H1 (cell line): Measurements from ENCODE around the gene FECH. TPM values are rescaled to one million over a fixed set of nuclear protein-coding genes. Genes with fewer than 3 reads are reported as not detected.

ENCODE experiments used
- CTCF ChIA-PET: fragments of 300-600 bp; sonication (Branson Sonifier 250); formaldehyde crosslinking; loops from one replicate; lab custom pipeline; 2021; ENCODE audit not compliant: partially characterized antibody; lab: Charles Lee
- POLR2A ChIA-PET: fragments of 300-600 bp; sonication (Branson Sonifier 250); formaldehyde crosslinking; loops from one replicate; lab custom pipeline; 2021; ENCODE audit warnings: inconsistent platforms; ENCODE audit not compliant: partially characterized antibody; lab: Charles Lee
- DNase-seq, 2 experiments: peaks; one replicate each; pipeline versions ENCODE4 v3.0.0 to v3.0.0-alpha.2; 2010 to 2022; ENCODE audit warnings: low spot score in 2 of 2, low read depth in 1 of 2, mixed read lengths in 1 of 2
- FAIRE-seq: peaks from 2 replicates; lab custom pipeline; 2011; peaks lifted over from hg19 to GRCh38; lab: Jason Lieb, UNC
- H2AFZ ChIP-seq: 2 replicates; pipeline ENCODE4 v1.8.1; 2012; ENCODE audit warnings: low read length, inconsistent platforms
- H2AK5ac ChIP-seq: 2 replicates; pipeline ENCODE4 v1.6.1; 2013; ENCODE audit warnings: low read depth, low read length
- H2BK120ac ChIP-seq: replicated peaks from 2 replicates; pipeline ENCODE3; 2013; ENCODE audit warnings: low read depth, low read length, inconsistent platforms
- H2BK12ac ChIP-seq: 2 replicates; pipeline ENCODE4 v1.6.1; 2013; ENCODE audit warnings: low read depth, low read length
- H2BK15ac ChIP-seq: 2 replicates; pipeline ENCODE4 v1.6.1; 2013; ENCODE audit warnings: low read length
- H2BK20ac ChIP-seq: 2 replicates; pipeline ENCODE4 v1.6.1; 2013; ENCODE audit warnings: low read length
- H2BK5ac ChIP-seq: 2 replicates; pipeline ENCODE4 v1.6.1; 2013; ENCODE audit warnings: low read depth, low read length
- H3K14ac ChIP-seq: 2 replicates; pipeline ENCODE4 v1.6.1; 2013; ENCODE audit warnings: inconsistent platforms; ENCODE audit not compliant: insufficient read length
- H3K18ac ChIP-seq: 2 replicates; pipeline ENCODE4 v1.6.1; 2013; ENCODE audit warnings: low read length; ENCODE audit errors: extremely low read depth
- H3K23ac ChIP-seq: 2 replicates; pipeline ENCODE4 v1.6.1; 2013; ENCODE audit warnings: inconsistent platforms; ENCODE audit not compliant: insufficient read length
- H3K23me2 ChIP-seq: 2 replicates; pipeline ENCODE4 v1.6.1; 2013; ENCODE audit warnings: low read depth, low read length
- H3K27ac ChIP-seq: 2 replicates; pipeline ENCODE4 v1.6.1; 2011; ENCODE audit warnings: low read depth, low read length, inconsistent platforms
- H3K27me3 ChIP-seq, 4 experiments: replicated peaks in 1 of 4; 1 replicate in 1 of 4; 2 replicates in 3 of 4; pipeline versions ENCODE4 v1.6.1 to v1.8.1; 2011 to 2013; ENCODE audit warnings: low read length in 3 of 4, mild to moderate bottlenecking in 3 of 4, inconsistent platforms in 2 of 4, mixed read lengths in 2 of 4, moderate library complexity in 1 of 4; ENCODE audit not compliant: control insufficient read depth in 3 of 4, insufficient read depth in 3 of 4; ENCODE audit errors: extremely low read depth in 1 of 4
- H3K36me3 ChIP-seq, 4 experiments: 2 replicates each; pipeline versions ENCODE4 v1.6.1 to v1.8.1; 2011 to 2013; ENCODE audit warnings: mild to moderate bottlenecking in 4 of 4, low read length in 3 of 4, moderate library complexity in 2 of 4, control low read depth in 1 of 4, inconsistent platforms in 1 of 4; ENCODE audit not compliant: insufficient read depth in 4 of 4, control insufficient read depth in 2 of 4
- H3K4ac ChIP-seq: replicated peaks from 2 replicates; pipeline ENCODE3; 2013; ENCODE audit warnings: low read length, low read depth, mixed read lengths, inconsistent platforms; ENCODE audit not compliant: insufficient read length
- H3K4me1 ChIP-seq, 4 experiments: replicated peaks in 1 of 4; 1 replicate in 1 of 4; 2 replicates in 3 of 4; pipeline versions ENCODE4 v1.6.1 to v1.8.1; 2011 to 2013; ENCODE audit warnings: low read length in 3 of 4, inconsistent platforms in 2 of 4, mixed read lengths in 1 of 4; ENCODE audit not compliant: insufficient read depth in 4 of 4, control insufficient read depth in 3 of 4
- H3K4me2 ChIP-seq, 2 experiments: 2 replicates each; pipeline versions ENCODE4 v1.6.1 to v1.8.1; 2011 to 2013; ENCODE audit warnings: low read depth in 2 of 2, low read length in 2 of 2, control low read depth in 1 of 2, inconsistent platforms in 1 of 2, mild to moderate bottlenecking in 1 of 2; ENCODE audit not compliant: insufficient read depth in 1 of 2
- H3K4me3 ChIP-seq, 4 experiments: fragments of 200-600, 300-600 bp in 1 of 4; sonication (generic), shearing (Covaris generic), sonication (Bioruptor Twin) in 1 of 4; 2 replicates each; pipeline versions ENCODE4 v1.5.1 to v1.8.1; 2011 to 2016; ENCODE audit warnings: low read length in 4 of 4, low read depth in 3 of 4, control low read depth in 2 of 4, inconsistent platforms in 2 of 4, mild to moderate bottlenecking in 2 of 4, mixed read lengths in 1 of 4, moderate library complexity in 1 of 4; ENCODE audit not compliant: insufficient read depth in 2 of 4; ENCODE audit errors: extremely low read depth in 1 of 4
- H3K56ac ChIP-seq: replicated peaks from 2 replicates; pipeline ENCODE3; 2013; ENCODE audit warnings: low read depth, mild to moderate bottlenecking, mixed read lengths, low read length, inconsistent platforms; ENCODE audit not compliant: insufficient read length
- H3K79me1 ChIP-seq: 2 replicates; pipeline ENCODE4 v1.6.1; 2013; ENCODE audit warnings: low read depth, low read length, control low read depth
- H3K79me2 ChIP-seq, 2 experiments: 2 replicates each; pipeline versions ENCODE4 v1.6.1 to v1.8.1; 2012 to 2013; ENCODE audit warnings: low read length in 2 of 2, mild to moderate bottlenecking in 2 of 2, inconsistent platforms in 1 of 2; ENCODE audit not compliant: insufficient read depth in 2 of 2, control insufficient read depth in 1 of 2
- H3K9ac ChIP-seq, 4 experiments: replicated peaks in 1 of 4; 1 replicate in 1 of 4; 2 replicates in 3 of 4; pipeline versions ENCODE4 v1.6.1 to v1.8.1; 2011 to 2013; ENCODE audit warnings: low read depth in 3 of 4, low read length in 3 of 4, control low read depth in 2 of 4, mild to moderate bottlenecking in 2 of 4, moderate library complexity in 2 of 4, inconsistent platforms in 1 of 4; ENCODE audit errors: extremely low read depth in 1 of 4
- H3K9me3 ChIP-seq, 2 experiments: 2 replicates each; pipeline versions ENCODE4 v1.6.1 to v1.8.1; 2012 to 2013; ENCODE audit warnings: mild to moderate bottlenecking in 2 of 2, moderate library complexity in 2 of 2, control low read depth in 1 of 2, inconsistent platforms in 1 of 2, low read depth in 1 of 2, low read length in 1 of 2, mixed read lengths in 1 of 2; ENCODE audit not compliant: insufficient read depth in 2 of 2
- H4K20me1 ChIP-seq, 2 experiments: replicated peaks in 1 of 2; 2 replicates each; pipeline versions ENCODE3 to v1.8.1; 2011 to 2013; ENCODE audit warnings: inconsistent platforms in 2 of 2, low read length in 2 of 2, mild to moderate bottlenecking in 1 of 2; ENCODE audit not compliant: insufficient read depth in 2 of 2, control insufficient read depth in 1 of 2
- H4K5ac ChIP-seq: 2 replicates; pipeline ENCODE4 v1.6.1; 2013; ENCODE audit warnings: low read length, low read depth, mixed read lengths, inconsistent platforms; ENCODE audit not compliant: insufficient read length
- H4K8ac ChIP-seq: 2 replicates; pipeline ENCODE4 v1.8.0; 2013; ENCODE audit warnings: mild to moderate bottlenecking, moderate library complexity, low read length, inconsistent platforms; ENCODE audit not compliant: insufficient read depth; ENCODE audit errors: extremely low read depth
- H4K91ac ChIP-seq: replicated peaks from 2 replicates; pipeline ENCODE3; 2013; ENCODE audit warnings: low read length, mixed read lengths, inconsistent platforms; ENCODE audit not compliant: insufficient read length
- HDAC2 ChIP-seq, 2 experiments: fragments of 300-600 bp in 1 of 2; sonication (generic) in 1 of 2; IDR thresholded peaks; 2 replicates each; pipeline ENCODE4 v1.6.1; 2011 to 2012; ENCODE audit warnings: low read depth in 2 of 2, low read length in 2 of 2, mild to moderate bottlenecking in 2 of 2, moderate library complexity in 2 of 2, borderline replicate concordance in 1 of 2, inconsistent platforms in 1 of 2
- NANOG ChIP-seq: IDR thresholded peaks from 2 replicates; pipeline ENCODE4 v1.6.1; 2011; ENCODE audit warnings: low read length, low read depth, mild to moderate bottlenecking, inconsistent platforms; ENCODE audit not compliant: insufficient read depth, poor library complexity, severe bottlenecking
- PHF8 ChIP-seq: fragments of 200-600 bp; sonication (generic); conservative IDR thresholded peaks from 2 replicates; pipeline ENCODE4 v1.7.1; 2012; ENCODE audit warnings: low read depth, mild to moderate bottlenecking, inconsistent platforms, low read length, moderate library complexity
- SP4 ChIP-seq: IDR thresholded peaks from 2 replicates; pipeline ENCODE4 v1.6.1; 2012; ENCODE audit warnings: low read length, inconsistent platforms
- SRF ChIP-seq: IDR thresholded peaks from 2 replicates; pipeline ENCODE4 v1.6.1; 2011; ENCODE audit warnings: mild to moderate bottlenecking, low read depth, low read length, moderate library complexity
- TBP ChIP-seq: IDR thresholded peaks from 2 replicates; pipeline ENCODE4 v1.6.1; 2011; ENCODE audit warnings: low read depth, low read length, improper control_type of control experiment
- TEAD4 ChIP-seq: IDR thresholded peaks from 2 replicates; pipeline ENCODE4 v1.6.1; 2012; ENCODE audit warnings: low read depth, low read length, inconsistent platforms, mixed read lengths
- WGBS, 2 experiments: shearing (Covaris generic) in 1 of 2; methylation state at CpG; one replicate each; pipeline versions ENCODE4 v1.1.6 to v1.1.7; 2013 to 2015; ENCODE audit warnings: low lambda C conversion rate in 2 of 2, mixed read lengths in 2 of 2, inconsistent platforms in 1 of 2, low coverage in 1 of 2, missing lambda C conversion rate in 1 of 2; ENCODE audit not compliant: insufficient replicate concordance in 2 of 2, insufficient coverage in 1 of 2, insufficient read length in 1 of 2; ENCODE audit errors: extremely low coverage in 1 of 2, missing lambda C conversion rate in 1 of 2; 5-methylcytosine and 5-hydroxymethylcytosine counted together
- polyA plus RNA-seq, 7 experiments: library from polyadenylated mRNA; depleted of rRNA in 3 of 7; stranded (reverse) in 5 of 7; unstranded in 2 of 7; fragments of >200 nt in 5 of 7; fragments of 200-250 nt in 2 of 7; gene quantifications; 1 replicate in 5 of 7; 2 replicates in 1 of 7; 4 replicates in 1 of 7; pipeline versions ENCODE4 v1.2.1 to v1.2.3, GENCODE V29; 2011 to 2013; ENCODE audit warnings: missing spikeins in 2 of 7, mixed read lengths in 2 of 7
- total RNA-seq: library from RNA; stranded (reverse); fragmentation: NEBNext Ultra II Directional; extraction: Animal tissue kit (Norgen Biotek cat#: 25700); gene quantifications from 2 replicates; pipeline ENCODE4 v1.2.1, GENCODE V29; 2021

Gene FECH
- total and polyA plus RNA-seq, 2 of the 8 experiments (the other 6 are each of a cell fraction or from before 2014, with no cell fraction given), result 13.1 to 26.6 TPM

DNA sequence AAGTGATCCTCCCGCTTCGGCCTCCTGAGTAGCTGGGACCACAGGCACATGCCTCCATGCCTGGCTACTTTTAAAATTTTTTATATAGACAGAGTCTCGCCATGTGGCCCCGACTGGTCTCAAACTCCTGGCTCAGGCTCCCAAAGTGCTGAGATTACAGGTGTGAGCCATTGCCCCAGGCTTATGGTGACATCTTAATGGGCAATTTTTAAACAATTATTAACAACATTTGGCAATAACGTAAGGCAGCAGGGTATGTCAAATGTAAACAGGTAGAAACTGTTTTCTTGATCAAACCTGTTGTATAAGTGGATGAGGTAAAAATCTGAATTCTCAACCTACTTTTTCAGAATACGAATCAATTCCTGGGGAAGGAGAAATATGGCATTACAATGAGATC, 11.0 kb downstream of the FECH start:
- Histone ChIP-seq H3K9ac (no peak overlapping the region), H4K5ac (no peak overlapping the region), H3K56ac (no peak overlapping the region), H3K23me2 (no peaks in the 10 kb centered on the region; the same call in 1 of the 2 replicates), H2BK120ac (no peak overlapping the region), H2AK5ac (no peak overlapping the region), H3K36me3 (peaks cover 0 to 17% (median 2%) of the 10 kb centered on the region in 4 experiments; a peak in 4 of 8 replicates), H3K4ac (no peak overlapping the region), H2BK12ac (no peak overlapping the region), H3K79me2 (no peaks in the 10 kb centered on the region), H2BK20ac (no peak overlapping the region), H3K27me3 (no peaks in the 10 kb centered on the region), H3K4me2 (no peak overlapping the region), H4K91ac (no peak overlapping the region), H3K79me1 (no peaks in the 10 kb centered on the region), H3K9me3 (no peaks in the 10 kb centered on the region), H2AFZ (no peak overlapping the region), H3K4me1 (no peaks in the 10 kb centered on the region), H3K27ac (no peak overlapping the region), H3K4me3 (no peak overlapping the region), H2BK5ac (no peak overlapping the region), H2BK15ac (no peak overlapping the region), H4K20me1 (no peaks in the 10 kb centered on the region), H3K14ac (no peak overlapping the region), H4K8ac (no peak overlapping the region; the same call in 1 of the 2 replicates), H3K23ac (no peak overlapping the region), H3K18ac (no peak overlapping the region)
- WGBS, 2 experiments, result 71% methylated on average over 6 of the region's 6 CpGs; no CpG with 5 or more reads in 1 of the 2 experiments
- POLR2A ChIA-PET, result no interaction called here
- CTCF ChIA-PET, result interaction anchor here (2.2 kb wide), 1 partner anchor 14 kb away, joined by 7 read pairs; no protein-coding TSS in a partner anchor
- no peak for FAIRE-seq
- DNase-seq, result no peak
- TF ChIP-seq TBP (no peak), NANOG (no peak), SRF (no peak), TEAD4 (no peak), SP4 (no peak), PHF8 (no peak), HDAC2 (IDR thresholded peaks at IDR 0.05; ENCODE audit: borderline replicate concordance in 1 of 2, low read depth in 2 of 2, low read length in 2 of 2) (no peak)
